GM23338 (cell line): Measurements from ENCODE around the gene TJP1. TPM values are rescaled to one million over a fixed set of nuclear protein-coding genes. Genes with fewer than 3 reads are reported as not detected.
"Not testable (repeated sequence)": the region's sequence is repeated elsewhere in the genome, so short reads cannot be mapped to it uniquely, and the experiment has no call there.

ENCODE experiments used
- ATAC-seq: fragments of 200-7000 bp; cut with Tn5 transposase; 3 replicates; pipeline ENCODE4 v1.9.1; 2020
- DNase-seq: peaks from one replicate; pipeline ENCODE4 v3.0.0-alpha.2; 2015; ENCODE audit warnings: low spot score
- H2AFZ ChIP-seq: fragments of 200-600 bp; sonication (generic); 2 replicates; pipeline ENCODE4 v1.8.0; 2016; ENCODE audit warnings: antibody characterized with exemption, mild to moderate bottlenecking, moderate library complexity
- H3F3A ChIP-seq: fragments of 200-600 bp; sonication (generic); replicated peaks from 2 replicates; pipeline ENCODE4 v1.8.0; 2017; ENCODE audit warnings: antibody characterized with exemption, mixed run types, low read depth
- H3K27ac ChIP-seq: fragments of 200-600 bp; sonication (generic); 2 replicates; pipeline ENCODE4 v1.6.1; 2016; ENCODE audit warnings: low read depth
- H3K27me3 ChIP-seq: fragments of 200-600 bp; sonication (generic); 2 replicates; pipeline ENCODE4 v1.8.0; 2016; ENCODE audit warnings: mild to moderate bottlenecking, mixed run types, moderate library complexity; ENCODE audit not compliant: insufficient read depth
- H3K36me3 ChIP-seq: fragments of 200-600 bp; sonication (generic); 2 replicates; pipeline ENCODE4 v1.8.0; 2016; ENCODE audit warnings: mild to moderate bottlenecking; ENCODE audit not compliant: insufficient read depth
- H3K4me1 ChIP-seq: fragments of 200-600 bp; sonication (generic); 2 replicates; pipeline ENCODE4 v1.8.0; 2016; ENCODE audit warnings: mild to moderate bottlenecking, moderate library complexity; ENCODE audit not compliant: insufficient read depth
- H3K4me2 ChIP-seq: fragments of 200-600 bp; sonication (generic); 2 replicates; pipeline ENCODE4 v1.7.1; 2017; ENCODE audit warnings: mixed run types
- H3K4me3 ChIP-seq: fragments of 200-600 bp; sonication (generic); 2 replicates; pipeline ENCODE4 v1.6.1; 2016; ENCODE audit warnings: mixed run types
- H3K79me2 ChIP-seq: fragments of 200-600 bp; sonication (generic); replicated peaks from 2 replicates; pipeline ENCODE4 v1.8.0; 2017; ENCODE audit warnings: mild to moderate bottlenecking; ENCODE audit not compliant: insufficient read depth
- H3K9me2 ChIP-seq: fragments of 200-600 bp; sonication (generic); 2 replicates; pipeline ENCODE4 v1.8.0; 2017; ENCODE audit not compliant: insufficient read depth
- H4K20me1 ChIP-seq: fragments of 200-600 bp; sonication (generic); replicated peaks from 2 replicates; pipeline ENCODE4 v1.8.0; 2017; ENCODE audit warnings: mild to moderate bottlenecking; ENCODE audit not compliant: insufficient read depth
- H3K27ac Mint-ChIP-seq: 2 replicates; pipeline ENCODE4 v1.8.0; 2020; ENCODE audit warnings: inconsistent platforms, mild to moderate bottlenecking, moderate library complexity, mixed read lengths
- H3K27me3 Mint-ChIP-seq: 3 replicates; pipeline ENCODE4 v1.8.0; 2022; ENCODE audit warnings: low read depth, mild to moderate bottlenecking, moderate library complexity, mixed read lengths, inconsistent platforms; ENCODE audit not compliant: insufficient read depth, poor library complexity
- H3K36me3 Mint-ChIP-seq: 3 replicates; pipeline ENCODE4 v1.8.0; 2021; ENCODE audit warnings: low read depth, mild to moderate bottlenecking, inconsistent platforms, moderate library complexity, mixed read lengths
- H3K4me1 Mint-ChIP-seq: 3 replicates; pipeline ENCODE4 v1.8.0; 2020; ENCODE audit warnings: mild to moderate bottlenecking, inconsistent platforms, mixed read lengths
- H3K4me3 Mint-ChIP-seq: 3 replicates; pipeline ENCODE4 v1.8.0; 2021; ENCODE audit warnings: moderate library complexity, mild to moderate bottlenecking, inconsistent platforms, mixed read lengths
- H3K9me3 Mint-ChIP-seq: 3 replicates; pipeline ENCODE4 v1.8.0; 2020; ENCODE audit warnings: moderate library complexity, mild to moderate bottlenecking, inconsistent platforms, mixed read lengths
- CREB1 ChIP-seq: fragments of 250-450 bp; sonication (Bioruptor Pico); IDR thresholded peaks from 2 replicates; pipeline ENCODE4 v1.5.0; 2020; ENCODE audit warnings: low read depth, mild to moderate bottlenecking, moderate library complexity
- EZH2 ChIP-seq: fragments of 200-600 bp; sonication (generic); IDR thresholded peaks from one replicate; pipeline ENCODE4 v1.8.0; 2017; ENCODE audit warnings: antibody characterized with exemption, mild to moderate bottlenecking, low read depth; ENCODE audit not compliant: unreplicated experiment
- EZH2phosphoT487 ChIP-seq: fragments of 200-600 bp; sonication (generic); IDR thresholded peaks from one replicate; pipeline ENCODE4 v1.8.1; 2018; ENCODE audit warnings: antibody characterized with exemption; ENCODE audit not compliant: unreplicated experiment
- JUNB ChIP-seq: IDR thresholded peaks from one replicate; pipeline ENCODE4 v1.6.1; 2016; ENCODE audit warnings: antibody characterized with exemption; ENCODE audit not compliant: unreplicated experiment
- NANOG ChIP-seq: IDR thresholded peaks from 2 replicates; pipeline ENCODE4 v1.6.1; 2016; ENCODE audit warnings: antibody characterized with exemption, borderline replicate concordance
- POLR2AphosphoS5 ChIP-seq: IDR thresholded peaks from 2 replicates; pipeline ENCODE4 v1.6.1; 2016; ENCODE audit warnings: antibody characterized with exemption, low read depth
- STAT1 ChIP-seq: IDR thresholded peaks from one replicate; pipeline ENCODE4 v1.6.1; 2016; ENCODE audit warnings: antibody characterized with exemption; ENCODE audit not compliant: unreplicated experiment
- ZNF114 ChIP-seq: fragments of 250-450 bp; sonication (Bioruptor Pico); IDR thresholded peaks from 2 replicates; pipeline ENCODE4 v1.5.0; 2020; ENCODE audit warnings: mild to moderate bottlenecking, moderate library complexity
- ZNF331 ChIP-seq: fragments of 250-450 bp; sonication (Bioruptor Pico); IDR thresholded peaks from 2 replicates; pipeline ENCODE4 v1.5.0; 2020; ENCODE audit warnings: low read depth, mild to moderate bottlenecking, moderate library complexity
- polyA plus RNA-seq: library from polyadenylated mRNA; unstranded; fragments of >200 nt; fragmentation: Nextera tagmentation; extraction: Ambion mirVana; gene quantifications from 2 replicates; pipeline ENCODE4 v1.2.1, GENCODE V29; 2016
- total RNA-seq: library from RNA; depleted of rRNA; stranded (reverse); fragments of >200 nt; shearing (Covaris generic); gene quantifications from 2 replicates; pipeline ENCODE4 v1.2.3, GENCODE V29; 2014
- TF ChIP-seq, protein P1 (sequence below), 2 experiments: fragments of 200-600 bp in 1 of 2; sonication (generic) in 1 of 2; conservative IDR thresholded peaks; 2 replicates each; pipeline versions ENCODE4 v1.5.1 to v1.6.1; 2016 to 2017; ENCODE audit warnings: antibody characterized with exemption in 2 of 2, low read depth in 2 of 2, mild to moderate bottlenecking in 2 of 2, moderate library complexity in 1 of 2
- TF ChIP-seq, protein P2 (sequence below): fragments of 250-450 bp; sonication (Bioruptor Pico); IDR thresholded peaks from 2 replicates; pipeline ENCODE4 v1.5.0; 2020; ENCODE audit warnings: mild to moderate bottlenecking, moderate library complexity

TJP1 gene
- total and polyA plus RNA-seq, 2 experiments from 2014 or later, result 76.2 to 116 TPM

DNA sequence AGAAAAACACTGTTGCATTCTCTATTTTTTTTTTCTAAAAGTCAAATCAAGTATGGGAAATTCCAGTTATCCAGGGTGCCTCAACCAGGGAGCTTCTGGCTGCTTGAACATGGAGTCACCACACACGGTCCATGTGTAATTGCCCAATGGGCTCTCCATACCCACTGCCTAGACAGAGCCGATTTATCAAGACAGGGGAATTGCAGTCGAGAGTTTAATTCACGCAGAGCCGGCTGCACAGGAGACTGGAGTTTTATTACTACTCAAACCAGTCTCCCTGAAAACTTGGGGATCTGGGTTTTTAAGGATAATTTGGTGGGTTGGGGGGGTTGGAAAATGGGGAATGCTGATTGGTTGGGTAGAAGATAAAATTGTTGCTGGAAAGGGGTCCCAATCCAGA is 149.8 kb downstream of the TJP1 start (continued):
- TF ChIP-seq POLR2AphosphoS5, result no peak

DNA sequence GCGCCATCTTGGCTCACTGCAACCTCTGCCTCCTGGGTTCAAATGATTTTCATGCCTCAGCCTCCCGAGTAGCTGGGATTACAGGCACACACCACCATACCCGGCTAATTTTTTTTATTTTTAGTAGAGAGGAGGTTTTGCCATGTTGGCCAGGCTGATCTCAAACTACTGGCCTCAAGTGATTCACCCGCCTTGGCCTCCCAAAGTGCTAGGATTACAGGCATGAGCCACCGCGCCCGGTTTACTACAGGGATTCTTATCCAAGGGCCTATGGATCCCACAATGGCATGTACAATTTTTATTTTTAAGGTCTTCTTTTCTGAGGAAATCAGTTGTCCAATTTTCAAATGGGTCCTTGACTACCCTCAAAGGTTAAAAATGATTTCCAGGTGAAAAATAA is 150.2 kb downstream of the TJP1 start:
- H3K4me2 ChIP-seq, result peak overlapping the region; percentile 48; the same call in 1 of the 2 replicates
- H3K79me2 ChIP-seq, H3K9me2 ChIP-seq, H3K27ac ChIP-seq, DNase-seq, H3K36me3 ChIP-seq, H2AFZ ChIP-seq, H4K20me1 ChIP-seq, H3K36me3 Mint-ChIP-seq, H3K27ac Mint-ChIP-seq, H3K4me3 Mint-ChIP-seq, H3K4me3 ChIP-seq, H3K9me3 Mint-ChIP-seq, ATAC-seq: not testable (repeated sequence)
- Mint-ChIP-seq H3K27me3 (peaks cover 27% of the 10 kb centered on the region), H3K4me1 (peaks cover 19% of the 10 kb centered on the region)
- H3K4me1 ChIP-seq, result peaks cover 23% of the 10 kb centered on the region
- peaks cover 12% of the 10 kb centered on the region for H3K27me3 ChIP-seq
- 0 out of 2 replicates have a peak, but pooled peaks cover 14% of the 10 kb centered on the region for H3F3A ChIP-seq

DNA sequence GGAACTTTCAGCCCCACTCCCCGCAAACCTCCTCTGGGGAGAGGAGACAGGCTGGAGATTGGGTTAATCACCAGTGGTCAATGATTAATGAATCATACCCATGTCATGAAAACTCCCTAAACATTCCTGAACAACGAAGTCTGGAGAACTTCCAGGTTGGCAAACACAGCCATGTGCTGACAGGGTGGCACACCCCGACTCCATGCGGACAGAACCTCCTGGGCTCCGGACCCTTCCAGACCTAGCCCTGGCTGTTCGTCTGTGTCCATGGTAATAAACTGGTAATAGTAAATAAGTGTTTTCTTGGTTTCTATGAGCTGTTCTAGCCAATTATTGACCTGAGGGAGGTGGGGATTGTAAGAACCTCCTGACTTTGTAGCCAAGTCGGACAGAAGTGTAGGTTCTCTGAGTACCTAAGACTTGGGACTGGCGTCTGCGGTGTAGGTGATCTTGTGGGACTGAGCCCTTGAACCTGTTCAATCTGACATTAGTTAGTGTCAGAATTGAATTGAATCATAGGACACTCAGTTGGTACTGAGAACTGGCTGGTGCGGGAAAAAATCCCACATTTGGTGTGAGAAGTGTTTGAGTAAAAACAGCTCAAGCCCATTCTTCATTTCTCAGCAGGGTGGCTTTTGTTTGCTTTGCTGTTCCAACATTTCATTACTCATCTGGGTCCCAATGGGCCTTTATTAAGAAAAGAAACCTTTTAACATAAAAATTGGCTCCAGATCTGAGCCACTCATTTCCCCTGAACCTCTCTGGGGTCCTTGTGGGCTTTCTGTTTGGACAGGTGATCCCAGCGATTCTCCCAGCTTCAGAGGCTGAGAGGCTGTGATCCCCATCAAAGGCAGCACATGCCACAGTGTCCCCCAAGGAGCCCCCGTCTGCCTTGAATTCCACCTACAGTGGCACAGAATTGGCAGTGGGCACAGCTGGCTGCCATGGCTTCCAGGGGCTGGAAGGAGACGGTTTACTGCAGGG is 151.0 kb downstream of the TJP1 start:
- no peaks in the 10 kb centered on the region for H3K9me3 Mint-ChIP-seq
- no peaks in the 10 kb centered on the region for H3K36me3 ChIP-seq
- peaks cover 23% of the 10 kb centered on the region for H3K27me3 Mint-ChIP-seq
- DNase-seq (no peak), ATAC-seq (no peak)
- H3K4me2 ChIP-seq, result peak overlapping the region; percentile 48; the same call in 1 of the 2 replicates
- H3K4me3 ChIP-seq, result no peak overlapping the region
- no peak overlapping the region for H3K4me3 Mint-ChIP-seq
- peaks cover 16% of the 10 kb centered on the region for H3K4me1 ChIP-seq
- H3K27ac Mint-ChIP-seq, result no peak overlapping the region
- H4K20me1 ChIP-seq, result no peaks in the 10 kb centered on the region
- no peak overlapping the region for H3K27ac ChIP-seq
- no peaks in the 10 kb centered on the region for H3K79me2 ChIP-seq
- no peaks in the 10 kb centered on the region; the same call in 2 of the 3 replicates for H3K36me3 Mint-ChIP-seq
- H3F3A ChIP-seq, result 0 out of 2 replicates have a peak, but pooled peaks cover 14% of the 10 kb centered on the region
- H3K27me3 ChIP-seq, result peaks cover 12% of the 10 kb centered on the region
- peak overlapping the region; percentile 74 for H2AFZ ChIP-seq
- H3K9me2 ChIP-seq, result peaks cover 7% of the 10 kb centered on the region
- peaks cover 16% of the 10 kb centered on the region for H3K4me1 Mint-ChIP-seq
- TF ChIP-seq NANOG (no peak), ZNF114 (CRISPR knock-in tag) (no peak), CREB1 (CRISPR knock-in tag) (no peak), ZNF331 (CRISPR knock-in tag) (no peak), EZH2 (no peak), STAT1 (no peak), EZH2phosphoT487 (no peak), JUNB (no peak)
- TF ChIP-seq, protein P1, sequence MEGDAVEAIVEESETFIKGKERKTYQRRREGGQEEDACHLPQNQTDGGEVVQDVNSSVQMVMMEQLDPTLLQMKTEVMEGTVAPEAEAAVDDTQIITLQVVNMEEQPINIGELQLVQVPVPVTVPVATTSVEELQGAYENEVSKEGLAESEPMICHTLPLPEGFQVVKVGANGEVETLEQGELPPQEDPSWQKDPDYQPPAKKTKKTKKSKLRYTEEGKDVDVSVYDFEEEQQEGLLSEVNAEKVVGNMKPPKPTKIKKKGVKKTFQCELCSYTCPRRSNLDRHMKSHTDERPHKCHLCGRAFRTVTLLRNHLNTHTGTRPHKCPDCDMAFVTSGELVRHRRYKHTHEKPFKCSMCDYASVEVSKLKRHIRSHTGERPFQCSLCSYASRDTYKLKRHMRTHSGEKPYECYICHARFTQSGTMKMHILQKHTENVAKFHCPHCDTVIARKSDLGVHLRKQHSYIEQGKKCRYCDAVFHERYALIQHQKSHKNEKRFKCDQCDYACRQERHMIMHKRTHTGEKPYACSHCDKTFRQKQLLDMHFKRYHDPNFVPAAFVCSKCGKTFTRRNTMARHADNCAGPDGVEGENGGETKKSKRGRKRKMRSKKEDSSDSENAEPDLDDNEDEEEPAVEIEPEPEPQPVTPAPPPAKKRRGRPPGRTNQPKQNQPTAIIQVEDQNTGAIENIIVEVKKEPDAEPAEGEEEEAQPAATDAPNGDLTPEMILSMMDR (conservative IDR thresholded peaks at IDR 0.05; ENCODE audit: low read depth in 2 of 2), result no peak
- TF ChIP-seq, protein P2, sequence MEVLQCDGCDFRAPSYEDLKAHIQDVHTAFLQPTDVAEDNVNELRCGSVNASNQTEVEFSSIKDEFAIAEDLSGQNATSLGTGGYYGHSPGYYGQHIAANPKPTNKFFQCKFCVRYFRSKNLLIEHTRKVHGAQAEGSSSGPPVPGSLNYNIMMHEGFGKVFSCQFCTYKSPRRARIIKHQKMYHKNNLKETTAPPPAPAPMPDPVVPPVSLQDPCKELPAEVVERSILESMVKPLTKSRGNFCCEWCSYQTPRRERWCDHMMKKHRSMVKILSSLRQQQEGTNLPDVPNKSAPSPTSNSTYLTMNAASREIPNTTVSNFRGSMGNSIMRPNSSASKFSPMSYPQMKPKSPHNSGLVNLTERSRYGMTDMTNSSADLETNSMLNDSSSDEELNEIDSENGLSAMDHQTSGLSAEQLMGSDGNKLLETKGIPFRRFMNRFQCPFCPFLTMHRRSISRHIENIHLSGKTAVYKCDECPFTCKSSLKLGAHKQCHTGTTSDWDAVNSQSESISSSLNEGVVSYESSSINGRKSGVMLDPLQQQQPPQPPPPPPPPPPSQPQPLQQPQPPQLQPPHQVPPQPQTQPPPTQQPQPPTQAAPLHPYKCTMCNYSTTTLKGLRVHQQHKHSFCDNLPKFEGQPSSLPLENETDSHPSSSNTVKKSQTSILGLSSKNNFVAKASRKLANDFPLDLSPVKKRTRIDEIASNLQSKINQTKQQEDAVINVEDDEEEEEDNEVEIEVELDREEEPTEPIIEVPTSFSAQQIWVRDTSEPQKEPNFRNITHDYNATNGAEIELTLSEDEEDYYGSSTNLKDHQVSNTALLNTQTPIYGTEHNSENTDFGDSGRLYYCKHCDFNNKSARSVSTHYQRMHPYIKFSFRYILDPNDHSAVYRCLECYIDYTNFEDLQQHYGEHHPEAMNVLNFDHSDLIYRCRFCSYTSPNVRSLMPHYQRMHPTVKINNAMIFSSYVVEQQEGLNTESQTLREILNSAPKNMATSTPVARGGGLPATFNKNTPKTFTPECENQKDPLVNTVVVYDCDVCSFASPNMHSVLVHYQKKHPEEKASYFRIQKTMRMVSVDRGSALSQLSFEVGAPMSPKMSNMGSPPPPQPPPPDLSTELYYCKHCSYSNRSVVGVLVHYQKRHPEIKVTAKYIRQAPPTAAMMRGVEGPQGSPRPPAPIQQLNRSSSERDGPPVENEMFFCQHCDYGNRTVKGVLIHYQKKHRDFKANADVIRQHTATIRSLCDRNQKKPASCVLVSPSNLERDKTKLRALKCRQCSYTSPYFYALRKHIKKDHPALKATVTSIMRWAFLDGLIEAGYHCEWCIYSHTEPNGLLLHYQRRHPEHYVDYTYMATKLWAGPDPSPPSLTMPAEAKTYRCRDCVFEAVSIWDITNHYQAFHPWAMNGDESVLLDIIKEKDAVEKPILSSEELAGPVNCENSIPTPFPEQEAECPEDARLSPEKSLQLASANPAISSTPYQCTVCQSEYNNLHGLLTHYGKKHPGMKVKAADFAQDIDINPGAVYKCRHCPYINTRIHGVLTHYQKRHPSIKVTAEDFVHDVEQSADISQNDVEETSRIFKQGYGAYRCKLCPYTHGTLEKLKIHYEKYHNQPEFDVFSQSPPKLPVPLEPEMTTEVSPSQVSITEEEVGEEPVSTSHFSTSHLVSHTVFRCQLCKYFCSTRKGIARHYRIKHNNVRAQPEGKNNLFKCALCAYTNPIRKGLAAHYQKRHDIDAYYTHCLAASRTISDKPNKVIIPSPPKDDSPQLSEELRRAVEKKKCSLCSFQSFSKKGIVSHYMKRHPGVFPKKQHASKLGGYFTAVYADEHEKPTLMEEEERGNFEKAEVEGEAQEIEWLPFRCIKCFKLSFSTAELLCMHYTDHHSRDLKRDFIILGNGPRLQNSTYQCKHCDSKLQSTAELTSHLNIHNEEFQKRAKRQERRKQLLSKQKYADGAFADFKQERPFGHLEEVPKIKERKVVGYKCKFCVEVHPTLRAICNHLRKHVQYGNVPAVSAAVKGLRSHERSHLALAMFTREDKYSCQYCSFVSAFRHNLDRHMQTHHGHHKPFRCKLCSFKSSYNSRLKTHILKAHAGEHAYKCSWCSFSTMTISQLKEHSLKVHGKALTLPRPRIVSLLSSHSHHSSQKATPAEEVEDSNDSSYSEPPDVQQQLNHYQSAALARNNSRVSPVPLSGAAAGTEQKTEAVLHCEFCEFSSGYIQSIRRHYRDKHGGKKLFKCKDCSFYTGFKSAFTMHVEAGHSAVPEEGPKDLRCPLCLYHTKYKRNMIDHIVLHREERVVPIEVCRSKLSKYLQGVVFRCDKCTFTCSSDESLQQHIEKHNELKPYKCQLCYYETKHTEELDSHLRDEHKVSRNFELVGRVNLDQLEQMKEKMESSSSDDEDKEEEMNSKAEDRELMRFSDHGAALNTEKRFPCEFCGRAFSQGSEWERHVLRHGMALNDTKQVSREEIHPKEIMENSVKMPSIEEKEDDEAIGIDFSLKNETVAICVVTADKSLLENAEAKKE (CRISPR knock-in tag), result no peak
